Measurements from ENCODE around the gene CYBA. TPM values are rescaled to one million over a fixed set of nuclear protein-coding genes. Genes with fewer than 3 reads are reported as not detected.

CYBA gene
- total RNA-seq, 3 donors from 2014 or later: 150 to 316 (median 184) TPM

- DNase-seq: peak in 2 of 3 donors; percentile 36 to 54
- Histone ChIP-seq H3K4me1 (ENCODE audit: low read depth) (peaks cover 31% of the 10 kb centered on the region), H3K9me3 (no peaks in the 10 kb centered on the region), H3K4me3 (no peak overlapping the region), H3K36me3 (ENCODE audit: low read depth) (peaks cover 7% of the 10 kb centered on the region)
- intact Hi-C loops (cut with DNase I, micrococcal nuclease): no loop called here
- TF ChIP-seq, protein P1, sequence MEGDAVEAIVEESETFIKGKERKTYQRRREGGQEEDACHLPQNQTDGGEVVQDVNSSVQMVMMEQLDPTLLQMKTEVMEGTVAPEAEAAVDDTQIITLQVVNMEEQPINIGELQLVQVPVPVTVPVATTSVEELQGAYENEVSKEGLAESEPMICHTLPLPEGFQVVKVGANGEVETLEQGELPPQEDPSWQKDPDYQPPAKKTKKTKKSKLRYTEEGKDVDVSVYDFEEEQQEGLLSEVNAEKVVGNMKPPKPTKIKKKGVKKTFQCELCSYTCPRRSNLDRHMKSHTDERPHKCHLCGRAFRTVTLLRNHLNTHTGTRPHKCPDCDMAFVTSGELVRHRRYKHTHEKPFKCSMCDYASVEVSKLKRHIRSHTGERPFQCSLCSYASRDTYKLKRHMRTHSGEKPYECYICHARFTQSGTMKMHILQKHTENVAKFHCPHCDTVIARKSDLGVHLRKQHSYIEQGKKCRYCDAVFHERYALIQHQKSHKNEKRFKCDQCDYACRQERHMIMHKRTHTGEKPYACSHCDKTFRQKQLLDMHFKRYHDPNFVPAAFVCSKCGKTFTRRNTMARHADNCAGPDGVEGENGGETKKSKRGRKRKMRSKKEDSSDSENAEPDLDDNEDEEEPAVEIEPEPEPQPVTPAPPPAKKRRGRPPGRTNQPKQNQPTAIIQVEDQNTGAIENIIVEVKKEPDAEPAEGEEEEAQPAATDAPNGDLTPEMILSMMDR (IDR thresholded peaks at IDR 0.05): no peak
- peak; percentile 12 for ATAC-seq
Observed at GRCh38 chr16:88618182-88618955, 32.5 kb downstream of the CYBA start.

DNA sequence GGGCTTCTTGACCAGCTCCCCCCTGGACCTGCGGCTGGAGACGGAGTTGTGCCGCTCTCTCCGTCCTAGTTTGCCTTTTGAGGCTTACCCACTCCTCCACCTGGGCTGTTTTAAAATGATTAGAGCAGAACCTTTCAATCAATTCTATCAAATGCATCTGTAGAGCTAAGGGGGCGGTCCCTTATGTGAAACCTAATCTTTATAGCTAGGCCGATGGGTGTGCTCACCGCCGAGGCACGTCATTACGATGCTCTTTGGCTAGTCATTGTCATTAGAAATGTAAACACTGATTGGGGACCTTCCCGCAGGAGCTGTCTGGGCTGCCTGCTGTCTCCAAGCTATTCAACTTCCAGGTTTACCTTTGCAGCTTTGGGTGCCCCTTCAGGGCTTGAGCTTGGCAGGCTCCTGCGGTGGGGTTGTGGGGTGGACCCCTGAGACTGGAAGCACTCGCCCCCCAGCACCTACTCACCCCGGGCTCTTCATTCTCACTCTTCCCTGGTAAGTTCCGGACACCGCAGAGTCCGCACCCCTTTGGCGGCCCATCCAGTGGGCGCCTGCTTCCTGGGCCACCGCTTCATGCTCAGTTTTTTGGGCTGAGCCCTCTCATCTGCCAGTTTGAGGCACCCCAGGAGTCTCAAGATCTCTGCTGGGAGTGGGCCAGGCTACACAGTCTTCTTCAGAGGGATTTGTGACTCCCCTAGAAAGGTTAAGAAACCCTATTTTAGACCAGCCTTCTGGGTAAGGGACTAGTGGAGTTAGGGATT is 33.4 kb downstream of the CYBA start:
- ATAC-seq: peak; percentile 81
- no peak overlapping the region for H3K4me3 ChIP-seq
- H3K36me3 ChIP-seq (ENCODE audit: low read depth): peaks cover 2% of the 10 kb centered on the region
- peak in 2 of 3 donors; percentile 62 to 72 for DNase-seq
- TF ChIP-seq, protein P1 (IDR thresholded peaks at IDR 0.05): no peak
- no peaks in the 10 kb centered on the region for H3K9me3 ChIP-seq
- intact Hi-C loops (cut with DNase I, micrococcal nuclease): no loop called here
- H3K4me1 ChIP-seq (ENCODE audit: low read depth): peaks cover 31% of the 10 kb centered on the region

DNA sequence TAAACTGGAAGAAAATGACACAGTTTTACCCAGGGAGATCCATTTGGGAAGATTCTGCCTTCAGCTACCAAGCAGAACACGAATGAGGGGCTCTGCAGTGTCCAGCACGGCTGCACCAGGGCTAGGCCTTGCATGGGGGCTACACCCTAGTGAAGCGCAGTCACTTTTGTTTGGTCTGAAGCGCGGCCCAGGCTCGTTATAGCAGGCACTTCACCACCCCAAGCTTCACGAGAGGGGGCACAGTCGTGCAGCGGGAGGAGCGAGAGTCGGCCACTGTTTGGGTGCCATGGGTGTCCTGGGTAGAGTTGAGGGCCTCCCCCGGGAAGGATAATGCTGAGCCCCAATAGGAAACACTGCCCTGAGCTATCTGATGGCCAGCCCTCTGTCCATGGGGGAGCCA is 34.1 kb downstream of the CYBA start:
- Histone ChIP-seq H3K4me3 (no peak overlapping the region), H3K36me3 (ENCODE audit: low read depth) (no peaks in the 10 kb centered on the region), H3K4me1 (ENCODE audit: low read depth) (peaks cover 31% of the 10 kb centered on the region), H3K9me3 (no peaks in the 10 kb centered on the region)
- ATAC-seq (no peak), DNase-seq (no peak)
- TF ChIP-seq, protein P1 (IDR thresholded peaks at IDR 0.05): no peak
- intact Hi-C loops (cut with DNase I, micrococcal nuclease): no loop called here

DNA sequence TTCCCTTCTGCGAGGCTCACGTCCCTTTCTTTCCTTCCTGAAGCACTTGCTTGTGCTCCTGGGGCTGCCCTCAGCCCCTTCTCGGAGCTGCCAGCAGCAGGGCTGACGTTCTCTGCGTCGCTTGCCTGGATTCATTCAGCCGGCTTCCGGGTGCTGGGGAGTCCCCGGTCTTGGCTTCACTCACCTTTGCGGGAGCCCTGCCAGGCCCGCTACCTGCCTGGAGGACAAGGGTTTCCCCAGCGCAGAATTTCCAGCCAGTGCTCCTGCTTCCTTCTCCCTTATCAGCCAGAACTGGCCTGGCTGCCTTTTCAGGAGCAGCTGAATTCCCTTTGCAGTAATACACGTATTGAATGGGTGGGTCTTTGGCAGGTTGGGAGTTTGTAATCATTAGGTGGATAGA is 34.5 kb downstream of the CYBA start:
- TF ChIP-seq, protein P1 (IDR thresholded peaks at IDR 0.05): no peak
- DNase-seq (peak; percentile 90 to 92 (median 91)), ATAC-seq (peak; percentile 83)
- Histone ChIP-seq H3K9me3 (no peaks in the 10 kb centered on the region), H3K4me3 (no peak overlapping the region), H3K36me3 (ENCODE audit: low read depth) (no peaks in the 10 kb centered on the region), H3K4me1 (ENCODE audit: low read depth) (peaks cover 31% of the 10 kb centered on the region)
- intact Hi-C loops (cut with DNase I, micrococcal nuclease): no loop called here

- intact Hi-C loops (cut with DNase I, micrococcal nuclease): no loop called here
- Histone ChIP-seq H3K36me3 (ENCODE audit: low read depth) (no peaks in the 10 kb centered on the region), H3K9me3 (no peaks in the 10 kb centered on the region), H3K4me1 (ENCODE audit: low read depth) (peaks cover 31% of the 10 kb centered on the region), H3K4me3 (no peak overlapping the region)
- ATAC-seq (no peak), DNase-seq (no peak)
- TF ChIP-seq, protein P1 (IDR thresholded peaks at IDR 0.05): no peak
Observed at GRCh38 chr16:88614818-88615580, 35.9 kb downstream of the CYBA start.
